Measurements from ENCODE around the gene PRKCH.

- no peak for TF ChIP-seq CTCF (IDR thresholded peaks at IDR 0.05; ENCODE audit: poor library complexity, severe bottlenecking)
- TF ChIP-seq RAD21 (conservative IDR thresholded peaks at IDR 0.05), result no peak
- TF ChIP-seq POLR2AphosphoS5 (IDR thresholded peaks at IDR 0.05), result no peak
- no peak for TF ChIP-seq EZH2 (IDR thresholded peaks at IDR 0.05; ENCODE audit: borderline replicate concordance, insufficient read depth, low read length, poor library complexity, severe bottlenecking)
- TF ChIP-seq EP300 (conservative IDR thresholded peaks at IDR 0.05; ENCODE audit: poor library complexity, severe bottlenecking), result no peak
- no peak for TF ChIP-seq TAF1 (IDR thresholded peaks at IDR 0.05; ENCODE audit: low read depth)
- no peak for TF ChIP-seq MXI1 (conservative IDR thresholded peaks at IDR 0.05; ENCODE audit: poor library complexity, severe bottlenecking)
- TF ChIP-seq SMC3 (conservative IDR thresholded peaks at IDR 0.05; ENCODE audit: poor library complexity), result no peak
Observed at GRCh38 chr14:61460718-61461611, 139.6 kb downstream of the PRKCH start.
